A673 (cell line): ENCODE data around the gene ADAM12. TPM values are rescaled to one million over a fixed set of nuclear protein-coding genes. Genes with fewer than 3 reads are reported as not detected.
A peak's percentile ranks its signal among the peaks of the same experiment; 100 is the strongest.

Source experiments
- Bru-seq: library from RNA; stranded (reverse); fragments of 400-500 nt; gene quantifications from one replicate; lab custom pipeline; 2021; lab: Mats Ljungman, UMichigan
- BruChase-seq, 2 experiments: library from RNA; stranded (reverse); fragments of 400-500 nt; gene quantifications; one replicate each; lab custom pipeline; 2021; lab: Mats Ljungman, UMichigan
- BruUV-seq: library from RNA; stranded (reverse); fragments of 400-500 nt; replicated peaks from 2 replicates; lab custom pipeline; 2021; lab: Mats Ljungman, UMichigan
- CTCF ChIA-PET: fragments of 300-600 bp; sonication (Branson Sonifier 250); formaldehyde crosslinking; loops from one replicate; lab custom pipeline; 2022; ENCODE audit warnings: antibody characterized with exemption; lab: Charles Lee
- POLR2A ChIA-PET: fragments of 300-600 bp; sonication (Branson Sonifier 250); formaldehyde crosslinking; loops from one replicate; lab custom pipeline; 2022; ENCODE audit warnings: antibody characterized with exemption; ENCODE audit not compliant: low non-redundant PET; lab: Charles Lee
- DNase-seq: peaks from one replicate; pipeline ENCODE4 v3.0.0-alpha.2; 2015; ENCODE audit warnings: low spot score
- H3K27ac ChIP-seq: fragments of 200-600 bp; sonication (generic); 2 replicates; pipeline ENCODE4 v1.5.1; 2016; ENCODE audit warnings: mixed run types, low read depth, mild to moderate bottlenecking, mixed read lengths, antibody characterized with exemption, low read length; ENCODE audit not compliant: poor library complexity, severe bottlenecking
- H3K27me3 ChIP-seq: fragments of 200-600 bp; sonication (generic); replicated peaks from 2 replicates; pipeline ENCODE4 v1.6.1; 2017; ENCODE audit warnings: mixed run types, low read depth, mild to moderate bottlenecking, mixed read lengths, antibody characterized with exemption, low read length; ENCODE audit not compliant: insufficient read depth, poor library complexity
- H3K36me3 ChIP-seq: fragments of 200-600 bp; sonication (generic); 2 replicates; pipeline ENCODE4 v1.6.1; 2016; ENCODE audit warnings: mixed run types, mild to moderate bottlenecking, mixed read lengths, antibody characterized with exemption, low read length; ENCODE audit not compliant: insufficient read depth, poor library complexity, severe bottlenecking
- H3K4me1 ChIP-seq: fragments of 200-600 bp; sonication (generic); 2 replicates; pipeline ENCODE4 v1.6.1; 2017; ENCODE audit warnings: mixed run types, mild to moderate bottlenecking, mixed read lengths, antibody characterized with exemption, low read length; ENCODE audit not compliant: insufficient read depth, poor library complexity, severe bottlenecking
- H3K4me3 ChIP-seq: fragments of 200-600 bp; sonication (generic); 2 replicates; pipeline ENCODE4 v1.5.1; 2016; ENCODE audit warnings: low read depth, mixed run types, mild to moderate bottlenecking, mixed read lengths, low read length; ENCODE audit not compliant: poor library complexity, severe bottlenecking
- H3K9me3 ChIP-seq: fragments of 200-600 bp; sonication (generic); 2 replicates; pipeline ENCODE4 v1.6.1; 2016; ENCODE audit warnings: mixed run types, low read depth, mild to moderate bottlenecking, mixed read lengths, antibody characterized with exemption, low read length; ENCODE audit not compliant: poor library complexity, severe bottlenecking
- CTCF ChIP-seq: fragments of 300-800, 200-600 bp; sonication (generic); conservative IDR thresholded peaks from 2 replicates; pipeline ENCODE4 v1.5.1; 2017; ENCODE audit warnings: low read depth, mild to moderate bottlenecking, antibody characterized with exemption, low read length, moderate library complexity, mixed read lengths
- EZH2 ChIP-seq: fragments of 200-600 bp; sonication (generic); IDR thresholded peaks from 2 replicates; pipeline ENCODE4 v1.6.1; 2017; ENCODE audit warnings: borderline replicate concordance, low read depth, mild to moderate bottlenecking, mixed read lengths, antibody characterized with exemption, low read length; ENCODE audit not compliant: poor library complexity, severe bottlenecking
- intact Hi-C: fragments of 100-400 bp; cut with micrococcal nuclease; formaldehyde crosslinking; loops from one replicate; pipeline ENCODE4 v1.10.0; 2022; ENCODE audit not compliant: unreplicated experiment
- long read RNA-seq: library from polyadenylated mRNA; stranded (forward); transcript quantifications from one replicate; pipeline ENCODE4 v2.0.0, GENCODE V29; 2022
- total RNA-seq: library from RNA; stranded (reverse); gene quantifications from 2 replicates; pipeline ENCODE4 v1.2.3, GENCODE V29; 2021

The ADAM12 gene
- total RNA-seq, result 0.11 and 0.17 TPM in 2 replicates
- Bru-seq, nascent RNA, result percentile 11 among the genes with signal in this experiment
- percentile 10 among the genes with signal in this experiment for BruChase-seq, experiment 1, labeled RNA remaining after a 2-hour chase
- percentile 10 among the genes with signal in this experiment for BruChase-seq, experiment 2, labeled RNA remaining after a 6-hour chase
- long read RNA-seq, result 0 reads

DNA sequence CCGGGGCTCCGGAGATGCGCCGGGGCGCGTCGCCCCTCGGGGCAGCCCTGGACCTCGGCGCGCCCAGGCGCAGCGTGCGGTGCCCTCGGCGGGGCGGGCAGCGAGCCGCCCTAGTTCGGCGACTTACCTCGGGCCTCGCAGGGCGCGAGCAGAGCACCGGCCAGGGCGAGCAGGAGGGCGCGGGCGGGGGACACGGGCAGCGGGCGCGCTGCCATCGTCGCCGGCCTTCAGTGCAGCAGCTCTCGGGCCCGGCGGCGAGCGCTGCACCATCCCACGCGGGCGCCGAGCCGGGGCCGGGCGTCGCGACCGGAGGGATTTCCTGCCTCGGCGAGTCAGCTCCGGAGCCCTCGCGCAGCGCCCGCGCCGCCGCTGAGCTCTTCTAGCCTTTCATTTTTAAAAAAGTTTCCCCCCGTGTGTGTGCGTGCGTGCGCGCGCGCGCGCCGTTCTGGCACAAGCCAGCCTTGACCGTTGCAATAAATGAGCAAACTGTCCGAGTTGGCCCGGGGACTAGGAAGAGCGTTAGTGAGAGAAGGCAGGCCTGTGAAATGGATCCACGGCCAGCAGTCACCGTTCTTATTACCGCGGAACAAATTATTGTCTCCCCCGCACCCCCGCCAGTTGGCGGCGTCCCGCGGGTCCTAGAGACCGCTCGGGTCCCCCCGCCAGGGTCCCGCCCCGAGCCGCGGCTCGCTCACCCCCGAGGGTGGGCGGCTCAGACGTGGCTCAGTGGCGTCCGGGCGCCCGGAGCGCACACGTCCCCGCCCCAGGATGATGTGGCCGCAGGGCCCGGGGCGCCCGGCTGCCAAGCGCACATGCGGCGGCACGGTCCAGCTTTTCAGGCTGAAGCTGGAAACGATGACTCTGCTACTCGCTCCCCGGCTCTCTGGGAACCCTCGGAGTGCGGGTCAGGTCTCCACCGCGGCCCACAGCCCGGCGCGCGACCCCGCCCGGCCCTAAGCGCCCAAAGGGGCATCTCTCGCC lies at the start of gene ADAM12:
ADAM12 (minus strand) TSS at position 547 of the 981 bp plus-strand sequence; CDS start at position 215, 332 bp downstream.
- no TSS peak for BruUV-seq
- Histone ChIP-seq H3K4me1 (no peaks in the 10 kb centered on the region), H3K27me3 (peaks cover 42% of the 10 kb centered on the region), H3K36me3 (no peaks in the 10 kb centered on the region), H3K27ac (no peak within 1 kb of the TSS), H3K9me3 (no peaks in the 10 kb centered on the region), H3K4me3 (peak within 1 kb of the TSS; percentile 29)
- CTCF ChIA-PET, result interaction anchor here (0.6 to 1.4 kb wide), 3 partner anchors 351 to 564 kb away, joined by 3 to 7 read pairs (median 3); no protein-coding TSS in a partner anchor
- peak; percentile 9 for DNase-seq
- intact Hi-C loops, result loop anchor here (1.0 to 5.0 kb wide), 2 partner anchors 251 to 406 kb away; no protein-coding TSS in a partner anchor
- TF ChIP-seq CTCF, result no peak
- TF ChIP-seq EZH2, result peak; percentile 63
- POLR2A ChIA-PET, result no interaction called here

DNA sequence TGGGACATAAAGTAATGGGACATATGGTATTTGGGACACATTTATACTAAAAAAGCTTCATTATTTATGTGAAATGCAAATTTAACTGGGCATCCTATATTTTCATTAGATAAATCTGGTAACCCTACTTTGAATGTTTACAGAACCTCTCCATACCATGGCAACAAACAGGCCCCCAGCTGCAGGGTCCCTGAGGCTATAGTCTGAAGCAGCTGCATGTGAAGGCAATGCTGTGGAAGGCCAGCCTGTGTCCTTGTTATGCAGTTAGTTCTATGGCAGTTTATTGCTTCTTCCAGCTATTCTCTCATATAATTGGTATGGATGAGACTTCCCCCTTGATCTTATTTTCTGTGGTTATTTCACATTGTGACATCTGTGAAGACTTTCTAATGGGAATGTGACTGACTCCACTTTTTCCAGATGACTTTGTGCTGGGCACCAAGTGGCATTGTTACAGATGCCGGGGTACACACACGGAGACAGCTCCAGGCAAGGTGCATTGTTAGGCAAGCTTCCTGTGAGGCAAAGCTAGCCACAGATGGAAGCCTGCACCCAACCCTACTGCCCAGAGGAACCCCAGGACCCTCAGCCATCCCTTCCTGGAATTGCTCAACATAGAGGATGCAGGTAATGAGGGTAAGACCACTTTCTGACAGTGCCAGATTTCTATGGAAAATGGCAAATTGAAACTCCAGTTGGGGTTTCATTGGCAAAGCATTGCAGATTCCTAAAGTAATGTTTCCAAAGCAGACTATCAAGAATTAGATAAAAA lies 49.5 kb upstream of the ADAM12 start:
- Histone ChIP-seq H3K9me3 (no peaks in the 10 kb centered on the region), H3K27me3 (peaks cover 2% of the 10 kb centered on the region), H3K36me3 (no peaks in the 10 kb centered on the region), H3K4me3 (no peak overlapping the region), H3K27ac (no peak overlapping the region), H3K4me1 (no peaks in the 10 kb centered on the region)
- ChIA-PET CTCF (no interaction called here), POLR2A (no interaction called here)
- no TSS peak for BruUV-seq
- intact Hi-C loops, result no loop called here
- TF ChIP-seq CTCF (no peak), EZH2 (no peak)
- no peak for DNase-seq

DNA sequence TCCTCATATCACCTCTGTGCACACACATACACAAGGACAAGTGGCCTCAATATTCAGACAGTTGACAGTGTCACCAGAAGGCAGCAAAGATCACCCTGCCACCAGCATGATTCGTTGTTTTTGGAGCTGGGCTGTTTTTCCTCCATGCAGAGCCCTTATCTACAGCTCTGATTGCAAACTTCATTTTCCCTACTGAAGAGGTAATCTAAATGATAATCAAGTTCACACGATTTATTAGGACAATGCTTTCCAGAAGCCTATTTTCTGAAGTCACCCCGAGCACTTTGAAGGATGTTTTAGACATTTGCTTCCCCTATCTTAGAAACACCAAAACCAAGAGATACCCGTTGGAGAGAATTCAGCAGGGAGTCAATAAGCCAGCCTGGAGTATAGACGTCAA lies 46.0 kb upstream of the ADAM12 start:
- intact Hi-C loops, result no loop called here
- Histone ChIP-seq H3K9me3 (no peaks in the 10 kb centered on the region), H3K4me3 (no peak overlapping the region), H3K27ac (no peak overlapping the region), H3K4me1 (no peaks in the 10 kb centered on the region), H3K36me3 (no peaks in the 10 kb centered on the region), H3K27me3 (peaks cover 5% of the 10 kb centered on the region)
- CTCF ChIA-PET, result no interaction called here
- no peak for TF ChIP-seq CTCF
- no peak for TF ChIP-seq EZH2
- POLR2A ChIA-PET, result no interaction called here
- BruUV-seq, result no TSS peak
- DNase-seq, result no peak
